T-cell (primary cell): ENCODE data around the gene ADRA2B. TPM values are rescaled to one million over a fixed set of nuclear protein-coding genes. Genes with fewer than 3 reads are reported as not detected.

Experiments used
- ATAC-seq, 4 experiments: fragments of 200-7000 bp in 3 of 4; fragments of 150-1000 bp in 1 of 4; cut with Tn5 transposase; replicated peaks in 1 of 4; 1 replicate in 3 of 4; 2 replicates in 1 of 4; pipeline ENCODE4 v1.10.0; 2021; ENCODE audit warnings: moderate library complexity in 3 of 4, mild to moderate bottlenecking in 2 of 4, moderate number of reproducible peaks in 1 of 4
- CTCF ChIA-PET, 2 donors: fragments of 300-600 bp; sonication (Branson Sonifier 250); formaldehyde crosslinking; loops; one replicate each; lab custom pipeline; 2022; ENCODE audit warnings: antibody characterized with exemption in 2 of 2; lab: Charles Lee
- POLR2A ChIA-PET, 2 donors: fragments of 300-600 bp; sonication (Branson Sonifier 250); formaldehyde crosslinking; loops; one replicate each; lab custom pipeline; 2022; ENCODE audit warnings: antibody characterized with exemption in 2 of 2; lab: Charles Lee
- DNase-seq, 35 experiments: peaks; one replicate each; pipeline versions ENCODE4 v3.0.0 to v3.0.0-alpha.2; 2013 to 2023
- H3K27ac ChIP-seq: one replicate; pipeline ENCODE4 v1.5.1; 2013; ENCODE audit warnings: low read length
- H3K27me3 ChIP-seq, 2 experiments: replicated peaks in 1 of 2; 1 replicate in 1 of 2; 2 replicates in 1 of 2; pipeline versions ENCODE4 v1.6.1 to v1.7.0; 2013; ENCODE audit warnings: low read length in 1 of 2, mixed read lengths in 1 of 2; ENCODE audit not compliant: control insufficient read depth in 2 of 2, insufficient read depth in 2 of 2; ENCODE audit errors: extremely low read depth in 1 of 2
- H3K36me3 ChIP-seq, 2 donors: 1 replicate in 1 of 2; 2 replicates in 1 of 2; pipeline versions ENCODE4 v1.6.1 to v1.7.0; 2013; ENCODE audit warnings: low read length in 1 of 2; ENCODE audit not compliant: control insufficient read depth in 2 of 2, insufficient read depth in 1 of 2; ENCODE audit errors: extremely low read depth in 1 of 2
- H3K4me1 ChIP-seq, 2 experiments: 1 replicate in 1 of 2; 2 replicates in 1 of 2; pipeline versions ENCODE4 v1.6.1 to v1.7.0; 2013; ENCODE audit warnings: low read length in 2 of 2, mixed read lengths in 1 of 2; ENCODE audit not compliant: insufficient read depth in 2 of 2, control insufficient read depth in 1 of 2; ENCODE audit errors: extremely low read depth in 1 of 2
- H3K4me3 ChIP-seq, 2 donors: 1 replicate in 1 of 2; 2 replicates in 1 of 2; pipeline versions ENCODE4 v1.5.1 to v1.7.0; 2013; ENCODE audit warnings: mild to moderate bottlenecking in 2 of 2, low read length in 1 of 2, moderate library complexity in 1 of 2; ENCODE audit not compliant: control insufficient read depth in 1 of 2; ENCODE audit errors: extremely low read depth in 1 of 2
- H3K9me3 ChIP-seq: 2 replicates; pipeline ENCODE4 v1.7.0; 2013
- H3K27ac Mint-ChIP-seq, 2 donors: one replicate each; pipeline ENCODE4 v1.8.0; 2020 to 2021; ENCODE audit warnings: mild to moderate bottlenecking in 2 of 2, mixed read lengths in 2 of 2
- H3K27me3 Mint-ChIP-seq, 2 donors: one replicate each; pipeline ENCODE4 v1.8.0; 2021 to 2022; ENCODE audit warnings: mixed read lengths in 2 of 2
- H3K36me3 Mint-ChIP-seq: one replicate; pipeline ENCODE4 v1.8.0; 2021; ENCODE audit warnings: mixed read lengths
- H3K4me1 Mint-ChIP-seq, 3 donors: one replicate each; pipeline ENCODE4 v1.8.0; 2020 to 2022; ENCODE audit warnings: mixed read lengths in 3 of 3, mild to moderate bottlenecking in 1 of 3
- H3K4me3 Mint-ChIP-seq, 3 donors: one replicate each; pipeline ENCODE4 v1.8.0; 2020 to 2022; ENCODE audit warnings: mild to moderate bottlenecking in 3 of 3, mixed read lengths in 3 of 3, moderate library complexity in 3 of 3
- H3K9me3 Mint-ChIP-seq, 3 donors: one replicate each; pipeline ENCODE4 v1.8.0; 2020 to 2022; ENCODE audit warnings: mixed read lengths in 3 of 3
- whole genome bisulfite sequencing: methylation state at CpG from one replicate; pipeline ENCODE4 v1.1.5; 2013; ENCODE audit warnings: missing lambda C conversion rate; ENCODE audit not compliant: insufficient coverage; 5-methylcytosine and 5-hydroxymethylcytosine counted together
- total RNA-seq, 35 experiments: library from RNA in 6 of 35; stranded (reverse) in 6 of 35; fragments of 120-200 nt in 1 of 35; gene quantifications; one replicate each; pipeline versions ENCODE4 v1.2.1 to v1.2.4 and lab custom pipeline; 2013 to 2026

The ADRA2B gene
- total RNA-seq, 5 donors from 2014 or later (not counting 1 experiment from before 2014, with no cell fraction given), result 0.13 to 0.77 (median 0.18) TPM

DNA sequence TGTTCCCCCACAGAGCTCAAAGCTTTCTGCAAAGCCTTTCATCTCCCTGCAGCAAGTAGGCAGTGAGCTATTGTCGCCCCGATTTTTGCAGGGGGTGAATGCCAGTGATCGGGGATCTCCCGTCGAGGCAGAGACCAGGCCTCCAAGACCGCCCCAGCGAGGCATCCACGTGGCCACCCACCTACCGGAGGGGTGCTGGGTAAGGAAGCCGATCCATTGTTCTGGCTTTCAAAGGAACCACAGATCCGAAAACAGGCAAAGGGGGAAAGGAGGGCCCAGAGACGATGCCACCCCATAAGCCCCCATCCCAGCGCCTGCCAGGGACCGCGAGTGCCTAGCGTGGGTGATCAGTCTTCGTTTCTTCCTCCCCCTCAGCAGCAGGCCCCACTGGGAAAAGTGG lies 2.4 kb downstream of the ADRA2B start:
- Histone ChIP-seq H3K27me3 (peaks cover 0 to 32% of the 10 kb centered on the region in 2 experiments), H3K4me3 (no peak overlapping the region), H3K4me1 (peaks cover 3 to 15% of the 10 kb centered on the region in 2 experiments), H3K27ac (no peak overlapping the region), H3K9me3 (no peaks in the 10 kb centered on the region), H3K36me3 (no peaks in the 10 kb centered on the region)
- peaks cover 6 to 16% (median 16%) of the 10 kb centered on the region in 3 donors for H3K4me1 Mint-ChIP-seq
- peaks cover 0 to 11% of the 10 kb centered on the region in 2 donors for H3K27me3 Mint-ChIP-seq
- CTCF ChIA-PET, result interaction anchor here in 1 of 2 donors (0.8 to 1.1 kb wide), 2 partner anchors 61 to 121 kb away, joined by 4 to 5 read pairs; no protein-coding TSS in a partner anchor
- ATAC-seq, result no peak
- POLR2A ChIA-PET, result no interaction called here
- no peak for DNase-seq
- H3K9me3 Mint-ChIP-seq, result no peaks in the 10 kb centered on the region
- H3K36me3 Mint-ChIP-seq, result no peaks in the 10 kb centered on the region
- H3K4me3 Mint-ChIP-seq, result no peak overlapping the region
- WGBS, result 92% methylated on average over 11 of the region's 17 CpGs
- H3K27ac Mint-ChIP-seq, result no peak overlapping the region

DNA sequence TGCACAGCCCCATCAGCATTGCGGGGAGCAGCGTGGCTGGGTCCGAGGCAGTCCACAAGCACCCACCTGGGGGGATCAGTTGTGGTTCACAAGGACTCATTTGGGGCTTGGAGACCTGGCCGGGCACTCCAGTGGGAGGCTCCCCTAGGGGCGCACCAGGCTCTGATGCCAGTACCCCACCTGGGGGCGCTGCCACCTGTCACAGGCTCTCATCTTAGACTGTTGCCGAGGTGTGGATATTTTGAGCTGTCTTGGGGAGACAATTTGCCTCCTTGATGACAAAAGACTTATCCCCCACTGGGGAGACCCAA lies 3.0 kb downstream of the ADRA2B start:
- Mint-ChIP-seq H3K36me3 (no peaks in the 10 kb centered on the region), H3K4me1 (peaks cover 6 to 16% (median 16%) of the 10 kb centered on the region in 3 donors), H3K9me3 (no peaks in the 10 kb centered on the region), H3K27ac (no peak overlapping the region), H3K4me3 (peak overlapping the region in 1 of 3 donors; percentile 2), H3K27me3 (peaks cover 0 to 9% of the 10 kb centered on the region in 2 donors)
- POLR2A ChIA-PET, result no interaction called here
- no peak overlapping the region for H3K27ac ChIP-seq
- H3K4me3 ChIP-seq, result no peak overlapping the region
- no peaks in the 10 kb centered on the region for H3K36me3 ChIP-seq
- H3K4me1 ChIP-seq, result peaks cover 3 to 15% of the 10 kb centered on the region in 2 experiments
- CTCF ChIA-PET, result interaction anchor here in 1 of 2 donors (0.8 to 1.1 kb wide), 2 partner anchors 62 to 121 kb away, joined by 4 to 5 read pairs; no protein-coding TSS in a partner anchor
- ATAC-seq (no peak), DNase-seq (peak in 1 of 35 experiments; percentile 26)
- no peaks in the 10 kb centered on the region for H3K9me3 ChIP-seq
- 91% methylated on average over 3 of the region's 7 CpGs for WGBS
- peaks cover 0 to 32% of the 10 kb centered on the region in 2 experiments for H3K27me3 ChIP-seq

- ChIA-PET POLR2A (interaction anchor here in 1 of 2 donors (0.6 kb wide), 1 partner anchor 31 kb away, joined by 3 read pairs; no protein-coding TSS in a partner anchor), CTCF (interaction anchor here in 1 of 2 donors (0.6 to 1.1 kb wide), 3 partner anchors 62 to 360 kb away, joined by 3 to 5 read pairs (median 4); no protein-coding TSS in a partner anchor)
- Mint-ChIP-seq H3K4me1 (peaks cover 6 to 14% (median 12%) of the 10 kb centered on the region in 3 donors), H3K4me3 (no peak overlapping the region), H3K27ac (no peak overlapping the region), H3K36me3 (no peaks in the 10 kb centered on the region), H3K9me3 (no peaks in the 10 kb centered on the region), H3K27me3 (peaks cover 0 to 7% of the 10 kb centered on the region in 2 donors)
- ATAC-seq (no peak), DNase-seq (no peak)
- Histone ChIP-seq H3K4me3 (no peak overlapping the region), H3K27ac (no peak overlapping the region), H3K4me1 (peaks cover 3 to 14% of the 10 kb centered on the region in 2 experiments), H3K36me3 (no peaks in the 10 kb centered on the region), H3K9me3 (no peaks in the 10 kb centered on the region), H3K27me3 (peaks cover 0 to 32% of the 10 kb centered on the region in 2 experiments)
- WGBS, result 75% methylated on average over 5 of the region's 9 CpGs
These were observed 3.6 kb downstream of the ADRA2B start for GRCh38 chr2:96112501-96113366.

- H3K4me3 ChIP-seq, result no peak overlapping the region
- POLR2A ChIA-PET, result interaction anchor here in 1 of 2 donors (0.6 kb wide), 1 partner anchor 31 kb away, joined by 3 read pairs; no protein-coding TSS in a partner anchor
- Mint-ChIP-seq H3K27ac (no peak overlapping the region), H3K4me3 (no peak overlapping the region), H3K9me3 (no peaks in the 10 kb centered on the region), H3K36me3 (no peaks in the 10 kb centered on the region), H3K4me1 (peaks cover 4 to 8% (median 7%) of the 10 kb centered on the region in 3 donors), H3K27me3 (peaks cover 0 to 7% of the 10 kb centered on the region in 2 donors)
- peaks cover 0 to 6% of the 10 kb centered on the region in 2 experiments for H3K4me1 ChIP-seq
- H3K9me3 ChIP-seq, result no peaks in the 10 kb centered on the region
- peaks cover 0 to 33% of the 10 kb centered on the region in 2 experiments for H3K27me3 ChIP-seq
- ATAC-seq, result no peak
- DNase-seq, result no peak
- no peak overlapping the region for H3K27ac ChIP-seq
- CTCF ChIA-PET, result interaction anchor here in 1 of 2 donors (0.6 kb wide), 1 partner anchor 361 kb away, joined by 3 read pairs; no protein-coding TSS in a partner anchor
- H3K36me3 ChIP-seq, result no peaks in the 10 kb centered on the region
- WGBS, result 68% methylated on average over 3 of the region's 7 CpGs
These were observed 4.4 kb downstream of the ADRA2B start for GRCh38 chr2:96111823-96112500.

GRCh38 chr2:96111257-96111640 lies 5.1 kb downstream of the ADRA2B start:
- H3K36me3 Mint-ChIP-seq, result no peaks in the 10 kb centered on the region
- no peaks in the 10 kb centered on the region for H3K36me3 ChIP-seq
- H3K27me3 ChIP-seq, result peaks cover 0 to 33% of the 10 kb centered on the region in 2 experiments
- ATAC-seq (no peak), DNase-seq (no peak)
- CTCF ChIA-PET, result no interaction called here
- peaks cover 4 to 8% (median 7%) of the 10 kb centered on the region in 3 donors for H3K4me1 Mint-ChIP-seq
- no peaks in the 10 kb centered on the region for H3K9me3 ChIP-seq
- H3K4me1 ChIP-seq, result peaks cover 0 to 5% of the 10 kb centered on the region in 2 experiments
- H3K27ac ChIP-seq, result no peak overlapping the region
- H3K4me3 ChIP-seq, result no peak overlapping the region
- peaks cover 0 to 7% of the 10 kb centered on the region in 2 donors for H3K27me3 Mint-ChIP-seq
- POLR2A ChIA-PET, result no interaction called here
- H3K4me3 Mint-ChIP-seq, result no peak overlapping the region
- H3K9me3 Mint-ChIP-seq, result no peaks in the 10 kb centered on the region
- no peak overlapping the region for H3K27ac Mint-ChIP-seq
- 73% methylated on average over 2 of the region's 4 CpGs for WGBS
